HepG2 (cell line): Measurements from ENCODE around the gene REPIN1. TPM values are rescaled to one million over a fixed set of nuclear protein-coding genes. Genes with fewer than 3 reads are reported as not detected.

Experiments
- JDP2 ChIP-seq: sonication (generic); formaldehyde crosslinking; IDR thresholded peaks from 2 replicates; pipeline ENCODE4 v1.8.1; 2022; ENCODE audit warnings: missing genetic modification reagents, borderline replicate concordance
- NONO ChIP-seq, 2 experiments: fragments of 450-650 bp in 1 of 2; sonication (generic) in 1 of 2; formaldehyde crosslinking in 1 of 2; IDR thresholded peaks in 1 of 2; conservative IDR thresholded peaks in 1 of 2; 2 replicates each; pipeline versions ENCODE4 v1.6.1 to v1.8.0; 2017 to 2022; ENCODE audit warnings: mild to moderate bottlenecking in 1 of 2, missing genetic modification reagents in 1 of 2, moderate library complexity in 1 of 2
- NR2F2 ChIP-seq: IDR thresholded peaks from 2 replicates; pipeline ENCODE4 v1.6.1; 2012; ENCODE audit warnings: low read depth, inconsistent platforms, borderline replicate concordance
- POGZ ChIP-seq: sonication (generic); formaldehyde crosslinking; IDR thresholded peaks from 2 replicates; pipeline ENCODE4 v1.4.0; 2020; ENCODE audit warnings: mild to moderate bottlenecking, missing genetic modification reagents
- SP4 ChIP-seq: sonication (generic); formaldehyde crosslinking; IDR thresholded peaks from 2 replicates; pipeline ENCODE4 v1.8.1; 2023; ENCODE audit warnings: mild to moderate bottlenecking, missing genetic modification reagents
- SPEN ChIP-seq: sonication (generic); formaldehyde crosslinking; IDR thresholded peaks from 2 replicates; pipeline ENCODE4 v1.5.1; 2020; ENCODE audit warnings: low read depth, mild to moderate bottlenecking, missing genetic modification reagents
- WIZ ChIP-seq: sonication (generic); formaldehyde crosslinking; IDR thresholded peaks from 2 replicates; pipeline ENCODE4 v1.5.1; 2020; ENCODE audit warnings: mild to moderate bottlenecking, missing genetic modification reagents
- ZFP62 ChIP-seq: sonication (generic); formaldehyde crosslinking; IDR thresholded peaks from 2 replicates; pipeline ENCODE4 v1.4.0; 2020; ENCODE audit warnings: missing genetic modification reagents
- ZNF446 ChIP-seq: sonication (generic); formaldehyde crosslinking; IDR thresholded peaks from 2 replicates; pipeline ENCODE4 v1.5.0; 2020; ENCODE audit warnings: mild to moderate bottlenecking, missing genetic modification reagents
- ZNF484 ChIP-seq: sonication (generic); formaldehyde crosslinking; IDR thresholded peaks from 2 replicates; pipeline ENCODE4 v1.5.1; 2020; ENCODE audit warnings: mild to moderate bottlenecking, low read depth, missing genetic modification reagents, borderline replicate concordance
- ZNF496 ChIP-seq: sonication (generic); formaldehyde crosslinking; IDR thresholded peaks from 2 replicates; pipeline ENCODE4 v1.8.1; 2023; ENCODE audit warnings: mild to moderate bottlenecking, moderate library complexity, missing genetic modification reagents; ENCODE audit not compliant: insufficient replicate concordance
- ZNF570 ChIP-seq: sonication (generic); formaldehyde crosslinking; IDR thresholded peaks from 2 replicates; pipeline ENCODE4 v1.4.0; 2020; ENCODE audit warnings: mild to moderate bottlenecking, missing genetic modification reagents, borderline replicate concordance
- ZNF776 ChIP-seq: sonication (generic); formaldehyde crosslinking; IDR thresholded peaks from 2 replicates; pipeline ENCODE4 v1.4.0; 2020; ENCODE audit warnings: mild to moderate bottlenecking, missing genetic modification reagents
- polyA plus RNA-seq, 8 experiments: library from polyadenylated mRNA; depleted of rRNA in 3 of 8; stranded (reverse) in 7 of 8; unstranded in 1 of 8; fragments of >200 nt; fragmentation: Illumina TruSeq in 4 of 8; extraction: Trizol in 4 of 8; gene quantifications; 2 replicates each; pipeline versions ENCODE4 v1.2.1 to v1.2.3, GENCODE V29; 2011 to 2016; ENCODE audit warnings: low read depth in 4 of 8, missing spikeins in 1 of 8, mixed read lengths in 1 of 8; ENCODE audit not compliant: insufficient read depth in 1 of 8
- total RNA-seq, 5 experiments: library from RNA; depleted of rRNA; stranded (reverse); fragments of >200 nt; fragmentation: Illumina TruSeq; extraction: Trizol; gene quantifications; 2 replicates each; pipeline ENCODE4 v1.2.3, GENCODE V29; 2016; ENCODE audit warnings: low read depth in 1 of 5
- TF ChIP-seq, protein P1 (sequence below): sonication (generic); formaldehyde crosslinking; IDR thresholded peaks from 2 replicates; pipeline ENCODE4 v1.5.0; 2020; ENCODE audit warnings: mild to moderate bottlenecking, missing genetic modification reagents
- TF ChIP-seq, protein P2 (sequence below): IDR thresholded peaks from 2 replicates; pipeline ENCODE4 v1.6.1; 2016; ENCODE audit warnings: missing compliant biosample characterization, missing genetic modification reagents, borderline replicate concordance
- TF ChIP-seq, protein P3 (sequence below): IDR thresholded peaks from 2 replicates; pipeline ENCODE4 v1.6.1; 2016; ENCODE audit warnings: missing compliant biosample characterization, missing genetic modification reagents, borderline replicate concordance
- TF ChIP-seq, protein P4 (sequence below): sonication (generic); formaldehyde crosslinking; IDR thresholded peaks from 2 replicates; pipeline ENCODE4 v1.5.1; 2020; ENCODE audit warnings: missing genetic modification reagents, mild to moderate bottlenecking, borderline replicate concordance
- TF ChIP-seq, protein P5 (sequence below): sonication (generic); formaldehyde crosslinking; IDR thresholded peaks from 2 replicates; pipeline ENCODE4 v1.9.0; 2021; ENCODE audit warnings: missing genetic modification reagents, borderline replicate concordance

The REPIN1 gene
- total and polyA plus RNA-seq, 2 of the 13 experiments (the other 11 are each of a cell fraction or from before 2014, with no cell fraction given), result 69.9 to 108 TPM

DNA sequence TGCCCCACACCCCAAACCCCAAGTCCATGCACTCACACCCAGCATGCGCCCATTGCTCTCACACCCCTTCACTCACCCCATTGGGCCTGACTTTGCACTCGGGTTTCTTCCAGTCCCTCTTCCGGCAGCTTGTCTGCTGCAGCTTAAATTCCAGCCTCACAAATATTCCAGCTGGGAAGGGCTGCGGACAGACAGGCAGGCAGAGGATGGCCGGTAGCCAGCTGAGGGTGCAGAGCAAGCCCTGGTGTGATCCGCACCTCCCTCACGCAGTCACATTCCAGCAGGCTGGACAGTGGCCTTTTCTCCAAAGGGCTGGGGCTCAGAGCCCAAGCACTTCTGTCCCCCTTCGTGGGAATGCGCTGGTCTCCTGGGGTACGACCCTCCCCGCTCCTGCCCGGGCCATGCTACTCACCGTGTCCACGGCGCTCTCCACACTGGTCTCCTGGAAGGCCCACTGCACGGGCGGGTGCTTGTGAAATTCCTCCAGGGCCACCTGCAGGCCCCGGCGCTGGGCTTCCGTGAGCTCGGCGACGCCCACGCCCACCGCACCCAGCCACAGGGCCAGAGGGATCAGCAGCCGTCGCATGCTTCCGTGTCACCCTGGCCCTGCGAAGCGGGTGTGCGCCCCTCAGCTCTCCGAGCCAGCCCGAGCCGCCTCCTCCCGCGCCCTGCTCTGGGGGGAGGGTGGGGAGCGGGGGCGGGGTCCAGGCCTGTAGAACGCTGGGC is 28.4 kb upstream of the REPIN1 start (continued):
- TF ChIP-seq, protein P1, sequence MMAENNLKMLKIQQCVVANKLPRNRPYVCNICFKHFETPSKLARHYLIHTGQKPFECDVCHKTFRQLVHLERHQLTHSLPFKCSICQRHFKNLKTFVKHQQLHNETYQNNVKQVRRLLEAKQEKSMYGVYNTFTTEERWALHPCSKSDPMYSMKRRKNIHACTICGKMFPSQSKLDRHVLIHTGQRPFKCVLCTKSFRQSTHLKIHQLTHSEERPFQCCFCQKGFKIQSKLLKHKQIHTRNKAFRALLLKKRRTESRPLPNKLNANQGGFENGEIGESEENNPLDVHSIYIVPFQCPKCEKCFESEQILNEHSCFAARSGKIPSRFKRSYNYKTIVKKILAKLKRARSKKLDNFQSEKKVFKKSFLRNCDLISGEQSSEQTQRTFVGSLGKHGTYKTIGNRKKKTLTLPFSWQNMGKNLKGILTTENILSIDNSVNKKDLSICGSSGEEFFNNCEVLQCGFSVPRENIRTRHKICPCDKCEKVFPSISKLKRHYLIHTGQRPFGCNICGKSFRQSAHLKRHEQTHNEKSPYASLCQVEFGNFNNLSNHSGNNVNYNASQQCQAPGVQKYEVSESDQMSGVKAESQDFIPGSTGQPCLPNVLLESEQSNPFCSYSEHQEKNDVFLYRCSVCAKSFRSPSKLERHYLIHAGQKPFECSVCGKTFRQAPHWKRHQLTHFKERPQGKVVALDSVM (CRISPR knock-in tag), result no peak
- TF ChIP-seq NR2F2 (no peak), POGZ (0 out of 2 replicates have a peak, but pooled peaks have one; percentile 24), WIZ (CRISPR knock-in tag) (no peak), ZNF570 (no peak), SP4 (peak; percentile 47; the same call in 1 of the 2 replicates), ZNF446 (CRISPR knock-in tag) (no peak), JDP2 (CRISPR knock-in tag) (no peak), NONO (IDR thresholded peaks at IDR 0.05) (no peak), NONO (CRISPR knock-in tag; conservative IDR thresholded peaks at IDR 0.05) (no peak; the same call in 1 of the 2 replicates), SPEN (CRISPR knock-in tag) (0 out of 2 replicates have a peak, but pooled peaks have one; percentile 44), ZNF484 (CRISPR knock-in tag) (no peak), ZNF776 (CRISPR knock-in tag) (peak; percentile 51; the same call in 1 of the 2 replicates), ZFP62 (CRISPR knock-in tag) (no peak), ZNF496 (CRISPR knock-in tag) (no peak)
- TF ChIP-seq, protein P2, sequence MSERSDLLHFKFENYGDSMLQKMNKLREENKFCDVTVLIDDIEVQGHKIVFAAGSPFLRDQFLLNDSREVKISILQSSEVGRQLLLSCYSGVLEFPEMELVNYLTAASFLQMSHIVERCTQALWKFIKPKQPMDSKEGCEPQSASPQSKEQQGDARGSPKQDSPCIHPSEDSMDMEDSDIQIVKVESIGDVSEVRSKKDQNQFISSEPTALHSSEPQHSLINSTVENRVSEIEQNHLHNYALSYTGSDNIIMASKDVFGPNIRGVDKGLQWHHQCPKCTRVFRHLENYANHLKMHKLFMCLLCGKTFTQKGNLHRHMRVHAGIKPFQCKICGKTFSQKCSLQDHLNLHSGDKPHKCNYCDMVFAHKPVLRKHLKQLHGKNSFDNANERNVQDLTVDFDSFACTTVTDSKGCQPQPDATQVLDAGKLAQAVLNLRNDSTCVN (CRISPR knock-in tag), result no peak
- TF ChIP-seq, protein P3, sequence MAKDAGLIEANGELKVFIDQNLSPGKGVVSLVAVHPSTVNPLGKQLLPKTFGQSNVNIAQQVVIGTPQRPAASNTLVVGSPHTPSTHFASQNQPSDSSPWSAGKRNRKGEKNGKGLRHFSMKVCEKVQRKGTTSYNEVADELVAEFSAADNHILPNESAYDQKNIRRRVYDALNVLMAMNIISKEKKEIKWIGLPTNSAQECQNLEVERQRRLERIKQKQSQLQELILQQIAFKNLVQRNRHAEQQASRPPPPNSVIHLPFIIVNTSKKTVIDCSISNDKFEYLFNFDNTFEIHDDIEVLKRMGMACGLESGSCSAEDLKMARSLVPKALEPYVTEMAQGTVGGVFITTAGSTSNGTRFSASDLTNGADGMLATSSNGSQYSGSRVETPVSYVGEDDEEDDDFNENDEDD (CRISPR knock-in tag), result peak; percentile 31; the same call in 1 of the 2 replicates
- TF ChIP-seq, protein P4, sequence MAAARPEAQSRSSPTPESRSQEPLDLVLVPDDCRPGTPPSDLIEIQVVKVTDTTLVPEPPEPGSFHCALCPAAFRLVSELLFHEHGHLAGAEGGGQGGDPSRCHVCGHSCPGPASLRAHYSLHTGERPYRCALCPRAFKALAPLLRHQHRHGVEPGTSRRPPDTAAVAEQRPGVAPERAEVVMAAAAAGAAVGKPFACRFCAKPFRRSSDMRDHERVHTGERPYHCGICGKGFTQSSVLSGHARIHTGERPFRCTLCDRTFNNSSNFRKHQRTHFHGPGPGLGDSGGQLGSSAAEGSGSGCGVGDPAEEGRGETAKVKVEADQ (CRISPR knock-in tag), result no peak
- TF ChIP-seq, protein P5, sequence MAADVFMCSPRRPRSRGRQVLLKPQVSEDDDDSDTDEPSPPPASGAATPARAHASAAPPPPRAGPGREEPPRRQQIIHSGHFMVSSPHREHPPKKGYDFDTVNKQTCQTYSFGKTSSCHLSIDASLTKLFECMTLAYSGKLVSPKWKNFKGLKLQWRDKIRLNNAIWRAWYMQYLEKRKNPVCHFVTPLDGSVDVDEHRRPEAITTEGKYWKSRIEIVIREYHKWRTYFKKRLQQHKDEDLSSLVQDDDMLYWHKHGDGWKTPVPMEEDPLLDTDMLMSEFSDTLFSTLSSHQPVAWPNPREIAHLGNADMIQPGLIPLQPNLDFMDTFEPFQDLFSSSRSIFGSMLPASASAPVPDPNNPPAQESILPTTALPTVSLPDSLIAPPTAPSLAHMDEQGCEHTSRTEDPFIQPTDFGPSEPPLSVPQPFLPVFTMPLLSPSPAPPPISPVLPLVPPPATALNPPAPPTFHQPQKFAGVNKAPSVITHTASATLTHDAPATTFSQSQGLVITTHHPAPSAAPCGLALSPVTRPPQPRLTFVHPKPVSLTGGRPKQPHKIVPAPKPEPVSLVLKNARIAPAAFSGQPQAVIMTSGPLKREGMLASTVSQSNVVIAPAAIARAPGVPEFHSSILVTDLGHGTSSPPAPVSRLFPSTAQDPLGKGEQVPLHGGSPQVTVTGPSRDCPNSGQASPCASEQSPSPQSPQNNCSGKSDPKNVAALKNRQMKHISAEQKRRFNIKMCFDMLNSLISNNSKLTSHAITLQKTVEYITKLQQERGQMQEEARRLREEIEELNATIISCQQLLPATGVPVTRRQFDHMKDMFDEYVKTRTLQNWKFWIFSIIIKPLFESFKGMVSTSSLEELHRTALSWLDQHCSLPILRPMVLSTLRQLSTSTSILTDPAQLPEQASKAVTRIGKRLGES, result no peak
